ENCODE data around the gene ARL8B.

- TF ChIP-seq YY1 (IDR thresholded peaks at IDR 0.05; ENCODE audit: low read depth) (no peak), MAX (IDR thresholded peaks at IDR 0.05; ENCODE audit: low read depth) (no peak), CTCF (IDR thresholded peaks at IDR 0.05) (no peak), SIN3A (IDR thresholded peaks at IDR 0.05; ENCODE audit: borderline replicate concordance, low read depth, low read length) (no peak), GATA2 (CRISPR knock-in tag; IDR thresholded peaks at IDR 0.05) (no peak), EP300 (IDR thresholded peaks at IDR 0.05; ENCODE audit: borderline replicate concordance in 1 of 2, low read depth in 1 of 2, low read length in 1 of 2) (no peak), POLR2AphosphoS5 (IDR thresholded peaks at IDR 0.05; ENCODE audit: low read depth, low read length) (no peak), FOXM1 (IDR thresholded peaks at IDR 0.05; ENCODE audit: low read depth) (no peak), RFX5 (IDR thresholded peaks at IDR 0.05; ENCODE audit: low read length) (no peak), PBX3 (IDR thresholded peaks at IDR 0.05) (no peak)
These were observed 6.8 kb downstream of the ARL8B start for GRCh38 chr3:5128849-5129248.
